Transverse colon (tissue), 3 donors: ENCODE data around the gene DNAJC8.

Experiments
- EP300 ChIP-seq: sonication (generic); formaldehyde crosslinking; IDR thresholded peaks from one replicate; pipeline ENCODE4 v1.6.1; 2017; ENCODE audit warnings: antibody characterized with exemption, low read depth
- TF ChIP-seq, protein P1 (sequence below), 5 experiments: fragments of 200-600 bp in 3 of 5; fragments of 450-650 bp in 2 of 5; sonication (generic) in 3 of 5; IDR thresholded peaks; 1 replicate in 2 of 5; 2 replicates in 3 of 5; pipeline ENCODE4 v1.5.1; 2016 to 2017; ENCODE audit warnings: antibody characterized with exemption in 5 of 5, inconsistent platforms in 3 of 5, mild to moderate bottlenecking in 2 of 5, moderate library complexity in 1 of 5

DNA sequence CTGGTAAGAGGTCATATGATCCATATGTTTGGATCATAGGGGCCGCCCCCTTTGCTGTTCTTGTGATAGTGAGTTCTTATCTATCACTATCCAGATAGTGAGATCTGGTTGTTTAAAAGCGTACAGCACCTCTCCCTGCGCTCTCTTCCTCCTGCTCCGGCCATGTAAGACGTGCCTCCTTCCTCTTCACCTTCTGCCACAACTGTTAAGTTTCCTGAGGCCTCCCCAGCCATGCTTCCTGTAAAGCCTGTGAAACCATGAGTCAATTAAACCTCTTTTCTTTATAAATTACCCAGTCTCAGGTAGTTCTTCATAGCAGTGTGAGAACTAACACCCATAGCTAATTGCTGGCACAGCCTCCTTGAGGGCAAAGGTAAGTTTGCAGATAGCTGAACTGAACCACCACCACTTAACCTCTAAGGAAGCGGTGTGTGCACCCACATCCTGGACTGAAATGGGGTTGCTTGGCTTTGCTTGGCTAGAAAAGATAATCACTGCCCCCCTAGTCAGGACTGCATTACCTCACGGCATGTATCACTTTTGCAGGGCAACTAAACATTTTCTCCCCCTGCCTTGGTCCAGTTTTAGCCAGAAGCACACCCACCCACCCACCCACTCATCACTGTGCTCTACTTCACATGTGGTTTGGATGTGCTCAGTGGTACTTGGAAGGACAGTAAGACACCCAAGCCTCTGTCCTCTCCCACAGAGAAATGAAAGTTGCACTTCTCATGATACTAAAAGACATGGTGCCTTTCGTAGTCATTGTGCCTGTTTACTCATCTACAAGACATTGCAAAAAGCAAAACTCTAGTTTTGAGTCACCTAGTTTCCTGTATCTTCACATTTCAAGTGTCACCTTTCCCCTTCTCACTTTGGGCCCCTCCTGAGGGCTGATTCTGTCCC is 33.2 kb downstream of the DNAJC8 start:
- TF ChIP-seq EP300, result no peak
- TF ChIP-seq, protein P1, sequence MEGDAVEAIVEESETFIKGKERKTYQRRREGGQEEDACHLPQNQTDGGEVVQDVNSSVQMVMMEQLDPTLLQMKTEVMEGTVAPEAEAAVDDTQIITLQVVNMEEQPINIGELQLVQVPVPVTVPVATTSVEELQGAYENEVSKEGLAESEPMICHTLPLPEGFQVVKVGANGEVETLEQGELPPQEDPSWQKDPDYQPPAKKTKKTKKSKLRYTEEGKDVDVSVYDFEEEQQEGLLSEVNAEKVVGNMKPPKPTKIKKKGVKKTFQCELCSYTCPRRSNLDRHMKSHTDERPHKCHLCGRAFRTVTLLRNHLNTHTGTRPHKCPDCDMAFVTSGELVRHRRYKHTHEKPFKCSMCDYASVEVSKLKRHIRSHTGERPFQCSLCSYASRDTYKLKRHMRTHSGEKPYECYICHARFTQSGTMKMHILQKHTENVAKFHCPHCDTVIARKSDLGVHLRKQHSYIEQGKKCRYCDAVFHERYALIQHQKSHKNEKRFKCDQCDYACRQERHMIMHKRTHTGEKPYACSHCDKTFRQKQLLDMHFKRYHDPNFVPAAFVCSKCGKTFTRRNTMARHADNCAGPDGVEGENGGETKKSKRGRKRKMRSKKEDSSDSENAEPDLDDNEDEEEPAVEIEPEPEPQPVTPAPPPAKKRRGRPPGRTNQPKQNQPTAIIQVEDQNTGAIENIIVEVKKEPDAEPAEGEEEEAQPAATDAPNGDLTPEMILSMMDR (IDR thresholded peaks at IDR 0.05), result peak in 1 of 5 experiments; percentile 13
